ENCODE results near the gene MTX1. TPM values are rescaled to one million over a fixed set of nuclear protein-coding genes. Genes with fewer than 3 reads are reported as not detected.

The MTX1 gene
- total RNA-seq, 1 donor from 2014 or later: 26.1 TPM

GRCh38 chr1:155179112-155180031 lies 29.1 kb upstream of the MTX1 start:
- peaks cover 5% of the 10 kb centered on the region for H3K36me3 Mint-ChIP-seq (ENCODE audit: unreplicated experiment)

GRCh38 chr1:155181371-155182051 lies 27.0 kb upstream of the MTX1 start:
- H3K4me3 Mint-ChIP-seq (ENCODE audit: unreplicated experiment): no peak overlapping the region
- no peak for DNase-seq
- H3K36me3 Mint-ChIP-seq (ENCODE audit: unreplicated experiment): peaks cover 1% of the 10 kb centered on the region
- no peak overlapping the region for H3K27ac Mint-ChIP-seq (ENCODE audit: unreplicated experiment)
- peaks cover 4% of the 10 kb centered on the region for H3K27me3 Mint-ChIP-seq (ENCODE audit: unreplicated experiment)
- H3K4me1 Mint-ChIP-seq (ENCODE audit: low read depth, unreplicated experiment): peaks cover under 1% of the 10 kb centered on the region
- TF ChIP-seq, protein P1, sequence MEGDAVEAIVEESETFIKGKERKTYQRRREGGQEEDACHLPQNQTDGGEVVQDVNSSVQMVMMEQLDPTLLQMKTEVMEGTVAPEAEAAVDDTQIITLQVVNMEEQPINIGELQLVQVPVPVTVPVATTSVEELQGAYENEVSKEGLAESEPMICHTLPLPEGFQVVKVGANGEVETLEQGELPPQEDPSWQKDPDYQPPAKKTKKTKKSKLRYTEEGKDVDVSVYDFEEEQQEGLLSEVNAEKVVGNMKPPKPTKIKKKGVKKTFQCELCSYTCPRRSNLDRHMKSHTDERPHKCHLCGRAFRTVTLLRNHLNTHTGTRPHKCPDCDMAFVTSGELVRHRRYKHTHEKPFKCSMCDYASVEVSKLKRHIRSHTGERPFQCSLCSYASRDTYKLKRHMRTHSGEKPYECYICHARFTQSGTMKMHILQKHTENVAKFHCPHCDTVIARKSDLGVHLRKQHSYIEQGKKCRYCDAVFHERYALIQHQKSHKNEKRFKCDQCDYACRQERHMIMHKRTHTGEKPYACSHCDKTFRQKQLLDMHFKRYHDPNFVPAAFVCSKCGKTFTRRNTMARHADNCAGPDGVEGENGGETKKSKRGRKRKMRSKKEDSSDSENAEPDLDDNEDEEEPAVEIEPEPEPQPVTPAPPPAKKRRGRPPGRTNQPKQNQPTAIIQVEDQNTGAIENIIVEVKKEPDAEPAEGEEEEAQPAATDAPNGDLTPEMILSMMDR (IDR thresholded peaks at IDR 0.05; ENCODE audit: partially characterized antibody, unreplicated experiment): no peak
- H3K9me3 Mint-ChIP-seq (ENCODE audit: unreplicated experiment): no peaks in the 10 kb centered on the region

More at GRCh38 chr1:155179112-155180031, 29.1 kb upstream of the MTX1 start:
- Mint-ChIP-seq H3K27me3 (ENCODE audit: unreplicated experiment) (peaks cover 7% of the 10 kb centered on the region), H3K27ac (ENCODE audit: unreplicated experiment) (no peak overlapping the region), H3K4me1 (ENCODE audit: low read depth, unreplicated experiment) (peaks cover 4% of the 10 kb centered on the region), H3K4me3 (ENCODE audit: unreplicated experiment) (peak overlapping the region; percentile 69), H3K9me3 (ENCODE audit: unreplicated experiment) (peaks cover 2% of the 10 kb centered on the region)
- TF ChIP-seq, protein P1 (IDR thresholded peaks at IDR 0.05; ENCODE audit: partially characterized antibody, unreplicated experiment): no peak
- peak; percentile 7 for DNase-seq

DNA sequence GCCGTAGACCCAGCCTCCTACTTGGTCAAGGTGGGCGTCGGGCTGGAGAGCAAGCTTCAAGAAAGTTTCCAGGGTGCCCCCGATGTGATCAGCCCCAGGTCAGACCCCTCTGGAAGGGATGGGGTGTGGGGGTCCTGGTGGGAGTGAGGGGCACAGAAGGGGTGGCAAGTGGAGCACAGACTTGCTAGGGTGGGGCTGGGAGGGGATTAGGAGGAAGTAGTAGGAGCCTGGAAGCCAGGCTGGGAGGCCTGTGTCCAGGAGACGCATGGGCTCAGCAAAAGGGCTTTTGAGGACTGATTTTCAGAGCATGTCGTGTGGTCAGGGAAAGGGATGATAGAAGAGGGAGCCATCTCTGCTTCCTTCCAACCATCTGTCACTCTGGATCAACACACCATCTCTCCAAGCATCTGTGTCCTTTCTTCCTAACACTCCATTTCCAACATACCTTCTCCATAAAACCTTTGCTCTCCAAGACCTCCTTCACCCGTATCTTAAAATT lies 26.4 kb upstream of the MTX1 start:
- H3K4me3 Mint-ChIP-seq (ENCODE audit: unreplicated experiment): peak overlapping the region; percentile 21
- no peak overlapping the region for H3K27ac Mint-ChIP-seq (ENCODE audit: unreplicated experiment)

GRCh38 chr1:155183775-155184221 lies 24.7 kb upstream of the MTX1 start:
- H3K9me3 Mint-ChIP-seq (ENCODE audit: unreplicated experiment): peaks cover 8% of the 10 kb centered on the region
- no peaks in the 10 kb centered on the region for H3K4me1 Mint-ChIP-seq (ENCODE audit: low read depth, unreplicated experiment)
- H3K27me3 Mint-ChIP-seq (ENCODE audit: unreplicated experiment): peaks cover 12% of the 10 kb centered on the region
- no peak for DNase-seq
- no peak overlapping the region for H3K4me3 Mint-ChIP-seq (ENCODE audit: unreplicated experiment)
- peak overlapping the region; percentile 55 for H3K27ac Mint-ChIP-seq (ENCODE audit: unreplicated experiment)
- no peaks in the 10 kb centered on the region for H3K36me3 Mint-ChIP-seq (ENCODE audit: unreplicated experiment)
- TF ChIP-seq, protein P1 (IDR thresholded peaks at IDR 0.05; ENCODE audit: partially characterized antibody, unreplicated experiment): no peak

More for the DNA sequence above, 26.4 kb upstream of the MTX1 start:
- TF ChIP-seq, protein P1 (IDR thresholded peaks at IDR 0.05; ENCODE audit: partially characterized antibody, unreplicated experiment): no peak
- Mint-ChIP-seq H3K9me3 (ENCODE audit: unreplicated experiment) (peaks cover 3% of the 10 kb centered on the region), H3K27me3 (ENCODE audit: unreplicated experiment) (peaks cover 9% of the 10 kb centered on the region), H3K4me1 (ENCODE audit: low read depth, unreplicated experiment) (no peaks in the 10 kb centered on the region), H3K36me3 (ENCODE audit: unreplicated experiment) (no peaks in the 10 kb centered on the region)
- no peak for DNase-seq
